Activated T-cell treated with anti-CD3 and anti-CD28 coated beads, Interleukin-2, amount 50 U/mL, for 72 hours (primary cell): ENCODE data around the gene TBC1D9B. TPM values are rescaled to one million over a fixed set of nuclear protein-coding genes. Genes with fewer than 3 reads are reported as not detected.

Experiments
- ATAC-seq, 2 donors: fragments of 150-1000 bp; cut with Tn5 transposase; replicated peaks in 1 of 2; 2 replicates each; pipeline ENCODE4 v1.10.0; 2021; ENCODE audit warnings: moderate library complexity in 2 of 2, mild to moderate bottlenecking in 1 of 2
- DNase-seq, 2 donors: peaks; one replicate each; pipeline ENCODE4 v3.0.0; 2021 to 2022; ENCODE audit warnings: mixed read lengths in 1 of 2
- H3K27ac Mint-ChIP-seq: one replicate; pipeline ENCODE4 v1.8.0; 2022; ENCODE audit warnings: mild to moderate bottlenecking, moderate library complexity, mixed read lengths
- H3K27me3 Mint-ChIP-seq: one replicate; pipeline ENCODE4 v1.8.0; 2022; ENCODE audit warnings: low read depth, mixed read lengths
- H3K36me3 Mint-ChIP-seq, 2 donors: one replicate each; pipeline ENCODE4 v1.8.0; 2022; ENCODE audit warnings: mixed read lengths in 2 of 2, mild to moderate bottlenecking in 1 of 2; ENCODE audit not compliant: insufficient read depth in 2 of 2
- H3K4me1 Mint-ChIP-seq: one replicate; pipeline ENCODE4 v1.8.0; 2022; ENCODE audit warnings: low read depth, mixed read lengths
- H3K4me3 Mint-ChIP-seq, 2 donors: one replicate each; pipeline ENCODE4 v1.8.0; 2022; ENCODE audit warnings: mild to moderate bottlenecking in 2 of 2, mixed read lengths in 2 of 2, moderate library complexity in 2 of 2
- H3K9me3 Mint-ChIP-seq, 2 donors: one replicate each; pipeline ENCODE4 v1.8.0; 2022; ENCODE audit warnings: mixed read lengths in 2 of 2
- total RNA-seq, 2 donors: library from RNA; stranded (reverse); gene quantifications; one replicate each; pipeline ENCODE4 v1.2.3, GENCODE V29; 2022

The TBC1D9B gene
- total RNA-seq, 2 donors from 2014 or later: 62.5 to 72.3 TPM

DNA sequence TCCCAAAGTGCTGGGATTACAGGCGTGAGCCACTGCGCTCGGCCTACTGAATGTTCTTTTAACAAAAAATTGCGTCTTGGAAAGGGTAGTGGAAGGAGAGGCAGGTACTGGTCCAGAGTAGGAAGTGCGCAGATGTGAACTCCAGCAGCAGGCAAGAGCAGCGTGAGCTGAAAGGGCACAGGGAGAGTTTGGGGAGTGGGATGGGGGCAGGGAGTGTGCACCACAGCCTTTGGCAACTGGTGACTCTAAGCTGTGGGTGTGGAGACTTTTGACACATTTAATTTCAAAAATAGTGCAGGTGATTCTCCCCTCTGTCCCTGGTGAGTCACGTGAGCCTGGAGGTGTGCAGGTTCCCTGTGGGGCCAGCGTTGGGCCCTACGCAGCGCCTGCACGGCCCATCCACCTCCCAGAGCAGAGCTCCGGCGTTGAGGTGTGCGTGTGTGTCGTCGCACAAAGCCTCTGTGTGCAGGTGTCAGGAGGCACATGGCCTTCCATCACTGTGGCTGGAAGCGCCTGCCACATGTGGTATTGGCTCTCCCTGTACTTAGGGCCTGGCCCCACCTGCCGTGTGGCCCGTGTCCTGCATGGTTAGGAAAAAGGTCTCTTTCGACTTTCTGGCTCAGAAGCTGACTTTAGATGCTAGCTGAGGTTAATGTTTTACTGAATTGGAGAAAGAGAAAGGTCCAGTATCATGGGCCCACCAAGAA is 75.5 kb downstream of the TBC1D9B start:
- no peak overlapping the region for H3K27ac Mint-ChIP-seq
- ATAC-seq (no peak), DNase-seq (no peak)
- H3K27me3 Mint-ChIP-seq: no peaks in the 10 kb centered on the region
- no peaks in the 10 kb centered on the region for H3K9me3 Mint-ChIP-seq
- H3K36me3 Mint-ChIP-seq: peaks cover 33 to 59% of the 10 kb centered on the region in 2 donors
- no peak overlapping the region for H3K4me3 Mint-ChIP-seq
- H3K4me1 Mint-ChIP-seq: peaks cover 29% of the 10 kb centered on the region

DNA sequence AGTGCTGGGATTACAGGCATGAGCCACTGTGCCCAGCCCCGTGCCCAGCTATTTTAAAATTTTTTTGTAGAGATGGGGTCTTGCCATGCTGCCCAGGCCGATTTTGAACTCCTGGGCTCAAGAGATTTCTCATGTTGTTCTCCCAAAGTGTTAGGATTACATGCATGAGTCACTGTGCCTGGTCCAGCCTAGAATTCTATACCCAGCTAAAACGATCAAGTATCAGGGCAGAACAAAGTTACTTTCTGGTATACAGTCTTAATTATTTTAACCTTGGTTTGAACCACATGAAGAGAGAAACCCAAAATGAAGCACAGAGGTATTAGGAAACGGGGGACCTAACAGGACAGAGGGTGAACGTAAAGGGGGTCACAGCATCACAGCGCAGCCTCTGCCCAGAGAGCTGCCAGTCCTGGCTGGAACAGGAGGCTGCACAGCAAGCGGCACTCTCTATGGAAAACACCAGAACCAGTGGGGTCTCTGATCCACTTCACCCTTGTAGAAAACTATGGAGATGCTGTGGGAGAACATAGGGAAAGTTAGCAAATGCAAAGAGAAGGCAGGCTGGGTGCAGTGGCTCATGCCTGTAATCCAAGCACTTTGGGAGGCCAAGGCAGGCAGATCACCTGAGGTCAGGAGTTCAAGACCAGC is 76.8 kb downstream of the TBC1D9B start:
- DNase-seq (no peak), ATAC-seq (no peak)
- peaks cover 24% of the 10 kb centered on the region for H3K4me1 Mint-ChIP-seq
- H3K36me3 Mint-ChIP-seq: peaks cover 34 to 52% of the 10 kb centered on the region in 2 donors
- no peak overlapping the region for H3K4me3 Mint-ChIP-seq
- no peaks in the 10 kb centered on the region for H3K9me3 Mint-ChIP-seq
- H3K27ac Mint-ChIP-seq: no peak overlapping the region
- no peaks in the 10 kb centered on the region for H3K27me3 Mint-ChIP-seq

DNA sequence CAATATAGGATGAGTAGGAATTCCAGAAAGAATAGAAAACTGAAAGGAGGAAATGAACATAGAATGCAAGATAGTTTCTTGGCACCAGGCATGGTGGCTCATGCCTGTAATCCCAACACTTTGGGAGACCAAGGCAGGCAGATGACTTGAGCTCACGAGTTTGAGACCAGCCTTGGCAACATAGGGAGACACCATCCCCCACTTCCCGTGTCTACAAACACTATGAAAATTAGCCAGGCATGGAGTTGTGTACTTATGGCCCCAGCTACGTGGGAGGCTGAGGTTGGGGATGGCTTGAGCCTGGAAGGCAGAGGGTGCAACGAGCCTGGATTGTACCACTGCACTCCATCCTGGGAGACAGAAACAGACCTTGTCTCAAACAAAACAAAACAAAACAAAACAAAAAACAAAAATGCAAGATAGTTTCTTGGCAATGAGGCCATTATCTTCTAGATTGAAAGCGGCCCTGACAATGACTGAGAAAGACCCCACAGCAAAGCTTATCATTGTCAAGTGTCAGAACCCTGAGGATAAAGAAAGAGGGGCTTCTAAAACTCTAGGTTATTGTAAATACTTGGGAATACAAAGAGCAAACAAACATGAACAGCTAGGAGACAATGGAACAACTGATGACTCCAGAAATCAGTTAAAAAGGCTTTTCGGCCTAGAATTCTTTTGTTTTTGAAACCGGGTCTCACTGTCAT is 77.8 kb downstream of the TBC1D9B start:
- Mint-ChIP-seq H3K4me3 (no peak overlapping the region), H3K9me3 (no peaks in the 10 kb centered on the region), H3K36me3 (peaks cover 29 to 49% of the 10 kb centered on the region in 2 donors), H3K4me1 (peaks cover 22% of the 10 kb centered on the region), H3K27ac (peak overlapping the region; percentile 45), H3K27me3 (no peaks in the 10 kb centered on the region)
- ATAC-seq (no peak), DNase-seq (no peak)

DNA sequence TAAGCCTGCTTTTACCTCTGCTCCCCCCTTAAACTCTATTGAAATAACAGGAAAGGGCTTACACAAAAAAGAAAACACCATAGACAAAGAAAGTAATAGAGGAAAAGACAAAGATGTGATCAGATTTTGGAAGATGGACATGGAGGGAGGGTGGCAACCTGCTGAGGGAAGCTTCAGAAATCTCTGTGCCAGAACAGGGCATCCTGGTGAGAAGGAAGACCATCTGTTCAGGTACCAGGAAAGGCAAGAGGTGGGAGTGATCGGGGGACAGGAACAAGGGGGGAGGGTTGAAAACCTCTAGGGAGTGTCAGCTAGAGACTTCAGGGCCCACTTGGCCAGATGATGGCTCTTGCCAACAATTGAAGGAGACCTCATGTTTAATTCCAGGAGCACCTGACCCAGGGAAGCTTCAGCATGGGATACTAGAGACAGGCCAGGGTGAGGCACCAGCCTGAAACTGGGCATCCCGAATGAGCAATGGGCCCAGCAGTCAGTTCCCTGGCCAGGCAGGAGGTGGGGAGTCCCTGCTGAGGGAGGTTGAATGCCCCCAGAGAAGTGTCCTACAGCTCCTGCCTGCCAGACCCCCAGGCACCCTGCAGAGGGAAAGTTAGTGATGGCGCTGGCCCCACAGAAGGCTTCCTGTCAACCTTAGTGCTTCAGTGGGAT is 78.8 kb downstream of the TBC1D9B start:
- Mint-ChIP-seq H3K27me3 (no peaks in the 10 kb centered on the region), H3K27ac (peak overlapping the region; percentile 80), H3K4me3 (no peak overlapping the region), H3K4me1 (peaks cover 31% of the 10 kb centered on the region), H3K36me3 (peaks cover 34 to 54% of the 10 kb centered on the region in 2 donors), H3K9me3 (no peaks in the 10 kb centered on the region)
- ATAC-seq (no peak), DNase-seq (no peak)

DNA sequence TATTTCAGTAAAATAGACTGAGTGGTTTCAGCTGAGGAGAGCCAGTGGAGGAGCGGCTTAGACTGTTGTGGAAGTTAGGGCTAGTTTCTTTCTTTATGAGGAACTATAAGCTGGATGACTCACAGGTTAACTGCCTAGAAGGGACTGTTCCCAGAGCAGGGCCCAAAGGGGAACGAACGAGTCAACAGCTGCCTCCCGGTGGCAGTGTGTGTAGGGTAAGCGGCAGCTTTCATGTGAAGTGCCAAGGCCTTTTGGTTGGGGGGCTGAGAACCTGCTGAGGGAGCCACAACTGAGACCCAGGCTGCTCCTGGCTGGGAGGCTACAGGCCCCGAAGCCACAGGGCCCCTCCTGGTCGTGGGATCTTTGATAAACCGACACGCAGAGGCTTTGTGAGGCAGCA is 80.0 kb downstream of the TBC1D9B start:
- no peaks in the 10 kb centered on the region for H3K9me3 Mint-ChIP-seq
- peak overlapping the region; percentile 61 for H3K27ac Mint-ChIP-seq
- peak overlapping the region in 1 of 2 donors; percentile 31 for H3K4me3 Mint-ChIP-seq
- ATAC-seq (peak; percentile 84), DNase-seq (peak; percentile 46 to 64)
- H3K36me3 Mint-ChIP-seq: peaks cover 26 to 49% of the 10 kb centered on the region in 2 donors
- no peaks in the 10 kb centered on the region for H3K27me3 Mint-ChIP-seq
- H3K4me1 Mint-ChIP-seq: peaks cover 36% of the 10 kb centered on the region

DNA sequence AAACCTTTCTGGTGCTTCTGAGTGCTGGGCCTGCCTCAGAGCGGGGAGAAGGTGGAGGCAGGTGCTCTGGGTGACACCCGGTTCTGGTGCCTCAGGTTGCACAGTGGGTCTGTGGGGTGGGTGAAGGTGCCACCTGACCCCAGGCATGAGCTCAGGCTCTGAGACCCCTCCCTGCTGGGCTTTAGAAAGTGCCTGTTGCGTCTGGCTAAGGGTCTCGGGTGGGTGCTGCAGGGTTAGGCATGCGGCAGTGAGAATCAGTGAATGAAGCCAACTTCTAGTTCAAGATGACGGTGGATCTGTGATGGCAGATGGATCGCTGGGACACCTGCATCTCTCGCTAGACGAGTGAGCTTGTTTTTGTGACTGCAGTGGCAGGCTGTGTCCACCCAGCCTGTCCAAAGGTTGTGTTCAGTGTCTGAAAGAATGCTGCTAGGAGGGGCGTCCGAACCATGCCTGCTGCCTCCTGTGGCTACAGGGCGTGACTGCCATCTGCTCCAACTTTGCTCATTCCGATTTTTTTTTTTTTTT is 82.0 kb downstream of the TBC1D9B start:
- Mint-ChIP-seq H3K27ac (no peak overlapping the region), H3K36me3 (peaks cover 30 to 42% of the 10 kb centered on the region in 2 donors), H3K27me3 (no peaks in the 10 kb centered on the region), H3K4me1 (peaks cover 48% of the 10 kb centered on the region), H3K9me3 (no peaks in the 10 kb centered on the region), H3K4me3 (no peak overlapping the region)
- no peak for ATAC-seq
- DNase-seq: no peak

DNA sequence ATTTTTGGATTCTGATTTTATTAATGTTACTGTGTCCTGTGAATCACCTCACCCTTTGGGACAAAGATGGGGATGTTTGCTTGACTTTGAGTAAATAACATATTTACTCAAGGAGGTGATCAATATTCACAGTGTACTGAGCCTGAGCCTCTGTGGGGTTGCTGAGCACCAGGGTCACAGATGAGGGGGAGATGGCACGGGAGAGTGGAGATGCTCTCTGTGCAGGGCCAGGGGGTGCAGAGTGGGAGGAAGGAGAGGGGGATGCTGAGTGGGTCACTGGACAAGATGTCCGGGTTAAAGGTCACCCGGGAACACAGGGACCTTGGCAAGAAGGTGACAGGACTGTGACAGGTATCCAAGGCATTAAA is 83.0 kb downstream of the TBC1D9B start:
- Mint-ChIP-seq H3K4me3 (peak overlapping the region in 1 of 2 donors; percentile 25), H3K27ac (peak overlapping the region; percentile 79), H3K9me3 (no peaks in the 10 kb centered on the region), H3K4me1 (peaks cover 56% of the 10 kb centered on the region), H3K36me3 (peaks cover 26 to 37% of the 10 kb centered on the region in 2 donors), H3K27me3 (no peaks in the 10 kb centered on the region)
- ATAC-seq: no peak
- no peak for DNase-seq

DNA sequence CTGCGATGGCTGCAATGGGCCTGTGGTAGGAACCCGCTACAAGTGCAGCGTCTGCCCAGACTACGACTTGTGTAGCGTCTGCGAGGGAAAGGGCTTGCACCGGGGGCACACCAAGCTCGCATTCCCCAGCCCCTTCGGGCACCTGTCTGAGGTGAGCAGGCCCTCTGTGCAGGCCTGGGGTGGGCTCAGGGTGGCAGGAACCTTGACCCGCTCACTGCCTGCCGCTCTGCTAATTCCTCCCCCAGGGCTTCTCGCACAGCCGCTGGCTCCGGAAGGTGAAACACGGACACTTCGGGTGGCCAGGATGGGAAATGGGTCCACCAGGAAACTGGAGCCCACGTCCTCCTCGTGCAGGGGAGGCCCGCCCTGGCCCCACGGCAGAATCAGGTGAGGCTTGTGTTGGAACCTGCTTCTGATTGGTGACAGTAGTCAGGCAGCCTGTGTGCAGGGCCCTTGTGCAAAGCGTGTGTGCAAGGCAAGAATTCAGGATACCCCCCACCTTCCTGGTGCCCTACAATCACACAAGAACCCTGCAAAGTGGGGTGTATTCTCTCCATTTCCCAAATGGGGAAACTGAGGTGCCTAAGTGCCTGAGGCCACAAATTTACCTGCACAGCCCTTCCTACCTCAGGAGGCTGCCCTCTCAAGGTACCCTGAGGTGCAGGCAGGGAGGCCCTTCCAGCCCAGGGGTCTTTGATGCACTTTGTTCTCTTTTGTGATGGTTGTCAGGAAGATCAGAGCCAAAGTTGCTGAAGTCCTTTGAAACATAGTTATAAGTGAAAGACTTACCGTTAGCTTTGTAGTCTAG is 83.6 kb downstream of the TBC1D9B start:
- ATAC-seq (no peak), DNase-seq (no peak)
- peak overlapping the region; percentile 79 for H3K27ac Mint-ChIP-seq
- peak overlapping the region in 1 of 2 donors; percentile 25 for H3K4me3 Mint-ChIP-seq
- H3K27me3 Mint-ChIP-seq: no peaks in the 10 kb centered on the region
- peaks cover 21 to 31% of the 10 kb centered on the region in 2 donors for H3K36me3 Mint-ChIP-seq
- H3K9me3 Mint-ChIP-seq: no peaks in the 10 kb centered on the region
- peaks cover 56% of the 10 kb centered on the region for H3K4me1 Mint-ChIP-seq

DNA sequence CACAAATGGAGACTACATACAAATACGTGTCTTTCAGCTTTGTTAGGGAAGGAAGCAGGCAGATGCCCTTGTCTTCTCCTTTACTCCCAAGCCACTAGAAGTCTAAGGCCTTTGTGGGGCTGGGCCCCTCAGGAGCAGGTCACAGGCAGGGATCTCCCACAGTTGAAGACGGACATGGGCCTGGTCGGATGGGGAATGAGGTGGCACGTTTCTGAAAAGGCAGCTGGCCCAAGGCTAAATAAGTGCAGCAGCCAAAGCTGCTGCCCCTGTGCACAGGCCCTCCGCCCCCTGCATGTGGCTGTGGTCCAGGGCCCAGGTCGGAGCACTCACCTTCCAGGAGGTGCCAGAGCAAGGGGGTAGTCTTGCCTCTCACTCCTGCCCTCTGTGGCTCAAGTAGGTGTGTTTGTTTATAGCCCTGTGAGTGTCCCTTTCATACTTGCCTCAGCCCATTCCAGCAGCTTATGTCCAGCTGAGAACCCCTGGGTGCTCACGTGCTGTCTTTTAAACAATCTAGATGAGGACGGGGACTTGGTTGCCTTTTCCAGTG is 85.2 kb downstream of the TBC1D9B start:
- peak overlapping the region; percentile 97 for H3K27ac Mint-ChIP-seq
- no peak for DNase-seq
- H3K4me3 Mint-ChIP-seq: peak overlapping the region; percentile 87 to 93
- H3K9me3 Mint-ChIP-seq: no peaks in the 10 kb centered on the region
- H3K36me3 Mint-ChIP-seq: peaks cover 17 to 20% of the 10 kb centered on the region in 2 donors
- H3K27me3 Mint-ChIP-seq: no peaks in the 10 kb centered on the region
- H3K4me1 Mint-ChIP-seq: peaks cover 58% of the 10 kb centered on the region
- no peak for ATAC-seq

DNA sequence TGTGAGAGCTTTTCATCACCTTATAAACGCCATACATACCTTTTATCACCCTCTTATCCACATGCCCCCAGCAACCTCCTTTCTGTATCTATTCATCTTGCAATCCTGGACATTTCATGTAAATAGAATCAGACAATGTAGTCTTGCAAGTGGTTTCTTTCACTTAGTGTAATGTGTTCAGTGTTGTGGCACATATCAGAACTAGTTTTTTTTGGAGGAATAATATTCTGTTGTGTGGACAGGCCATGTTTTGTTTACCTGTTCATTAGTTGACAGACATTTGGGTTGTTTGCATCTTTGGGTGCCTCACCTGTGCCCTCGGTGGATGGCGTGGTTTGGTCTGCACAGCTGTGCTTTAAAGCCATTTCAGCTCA is 85.7 kb downstream of the TBC1D9B start:
- Mint-ChIP-seq H3K4me1 (peaks cover 57% of the 10 kb centered on the region), H3K27ac (peak overlapping the region; percentile 97), H3K36me3 (peaks cover 16 to 17% of the 10 kb centered on the region in 2 donors), H3K9me3 (no peaks in the 10 kb centered on the region), H3K27me3 (no peaks in the 10 kb centered on the region), H3K4me3 (peak overlapping the region; percentile 87 to 93)
- DNase-seq (no peak), ATAC-seq (no peak)

DNA sequence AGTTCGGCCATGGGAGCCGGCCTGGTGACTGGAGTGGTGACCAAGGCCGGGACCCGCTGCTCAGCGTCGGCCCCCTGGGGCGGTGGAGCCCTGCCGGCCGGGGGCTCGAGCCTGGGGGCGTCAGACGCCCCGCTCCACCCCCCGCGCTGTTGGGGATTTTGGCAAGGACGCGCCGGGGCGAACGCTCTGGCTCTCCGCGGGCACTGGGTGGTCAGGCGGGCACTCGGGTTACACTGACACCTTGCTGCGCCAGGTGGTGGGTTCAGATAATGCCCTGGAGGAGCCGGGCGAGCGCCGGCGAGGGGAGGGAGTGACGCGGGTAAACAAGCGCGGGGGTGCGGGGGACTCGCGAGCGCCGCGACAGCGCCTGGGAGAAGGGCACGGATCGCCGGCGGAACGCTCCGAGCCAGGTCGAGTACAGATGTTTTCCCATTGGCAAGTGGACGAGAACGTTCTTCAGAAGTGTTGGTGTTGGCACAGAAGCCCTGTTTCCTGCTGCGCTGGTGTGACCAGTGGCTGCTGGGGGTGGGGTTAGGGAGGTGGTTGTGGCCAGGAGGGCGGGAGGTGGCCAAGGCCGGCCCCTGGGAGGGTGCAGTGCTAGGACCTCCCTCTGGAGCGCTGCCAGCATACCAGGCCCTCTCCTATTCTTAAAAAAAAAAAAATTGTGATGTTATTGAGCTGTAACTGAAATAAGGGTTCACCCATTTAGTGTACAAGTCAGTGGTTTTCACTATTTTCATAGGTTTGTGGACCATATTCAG is 86.2 kb downstream of the TBC1D9B start:
- H3K9me3 Mint-ChIP-seq: no peaks in the 10 kb centered on the region
- peaks cover 13 to 14% of the 10 kb centered on the region in 2 donors for H3K36me3 Mint-ChIP-seq
- peak overlapping the region; percentile 97 for H3K27ac Mint-ChIP-seq
- ATAC-seq: peak; percentile 67 to 70
- DNase-seq: peak; percentile 90
- H3K27me3 Mint-ChIP-seq: no peaks in the 10 kb centered on the region
- H3K4me3 Mint-ChIP-seq: peak overlapping the region; percentile 87 to 93
- H3K4me1 Mint-ChIP-seq: peaks cover 51% of the 10 kb centered on the region
